ENCODE measurements around the gene TRIM7.

Gene TRIM7

GRCh38 chr5:181237729-181238385, 32.9 kb upstream of the TRIM7 start:
- Histone ChIP-seq H3K27ac (no peak overlapping the region), H3K27me3 (no peaks in the 10 kb centered on the region), H3K4me3 (ENCODE audit: low read depth in 1 of 2, low read length in 1 of 2) (no peak overlapping the region), H3K4me1 (ENCODE audit: control insufficient read depth in 1 of 2, insufficient read depth in 1 of 2, low read depth in 1 of 2, low read length in 1 of 2) (peaks cover 17 to 18% of the 10 kb centered on the region in 2 experiments), H3K36me3 (peaks cover 93% of the 10 kb centered on the region), H3K9me3 (no peaks in the 10 kb centered on the region)
- no peak for TF ChIP-seq CTCF (IDR thresholded peaks at IDR 0.05)

- H3K36me3 ChIP-seq = peaks cover 100% of the 10 kb centered on the region
- peaks cover 10% of the 10 kb centered on the region in 2 experiments for H3K4me1 ChIP-seq (ENCODE audit: control insufficient read depth in 1 of 2, insufficient read depth in 1 of 2, low read depth in 1 of 2, low read length in 1 of 2)
Measured at GRCh38 chr5:181236954-181237641, 32.1 kb upstream of the TRIM7 start.

GRCh38 chr5:181236471-181236870, 31.5 kb upstream of the TRIM7 start:
- peak overlapping the region; percentile 2 for H3K27ac ChIP-seq
- H3K9me3 ChIP-seq = no peaks in the 10 kb centered on the region
- TF ChIP-seq CTCF (IDR thresholded peaks at IDR 0.05) = no peak
- H3K27me3 ChIP-seq = no peaks in the 10 kb centered on the region
- H3K36me3 ChIP-seq = peaks cover 100% of the 10 kb centered on the region
- no peak overlapping the region for H3K4me3 ChIP-seq (ENCODE audit: low read depth in 1 of 2, low read length in 1 of 2)
- H3K4me1 ChIP-seq (ENCODE audit: control insufficient read depth in 1 of 2, insufficient read depth in 1 of 2, low read depth in 1 of 2, low read length in 1 of 2) = peaks cover 3 to 4% of the 10 kb centered on the region in 2 experiments

More at GRCh38 chr5:181236954-181237641, 32.1 kb upstream of the TRIM7 start:
- Histone ChIP-seq H3K4me3 (ENCODE audit: low read depth in 1 of 2, low read length in 1 of 2) (no peak overlapping the region), H3K9me3 (no peaks in the 10 kb centered on the region), H3K27me3 (no peaks in the 10 kb centered on the region), H3K27ac (no peak overlapping the region)
- no peak for TF ChIP-seq CTCF (IDR thresholded peaks at IDR 0.05)

GRCh38 chr5:181235689-181236366, 30.8 kb upstream of the TRIM7 start:
- no peak for TF ChIP-seq CTCF (IDR thresholded peaks at IDR 0.05)
- H3K27ac ChIP-seq = peak overlapping the region; percentile 26
- H3K4me1 ChIP-seq (ENCODE audit: control insufficient read depth in 1 of 2, insufficient read depth in 1 of 2, low read depth in 1 of 2, low read length in 1 of 2) = no peaks in the 10 kb centered on the region
- H3K27me3 ChIP-seq = no peaks in the 10 kb centered on the region
- no peaks in the 10 kb centered on the region for H3K9me3 ChIP-seq
- H3K36me3 ChIP-seq = peaks cover 100% of the 10 kb centered on the region
- no peak overlapping the region for H3K4me3 ChIP-seq (ENCODE audit: low read depth in 1 of 2, low read length in 1 of 2)

DNA sequence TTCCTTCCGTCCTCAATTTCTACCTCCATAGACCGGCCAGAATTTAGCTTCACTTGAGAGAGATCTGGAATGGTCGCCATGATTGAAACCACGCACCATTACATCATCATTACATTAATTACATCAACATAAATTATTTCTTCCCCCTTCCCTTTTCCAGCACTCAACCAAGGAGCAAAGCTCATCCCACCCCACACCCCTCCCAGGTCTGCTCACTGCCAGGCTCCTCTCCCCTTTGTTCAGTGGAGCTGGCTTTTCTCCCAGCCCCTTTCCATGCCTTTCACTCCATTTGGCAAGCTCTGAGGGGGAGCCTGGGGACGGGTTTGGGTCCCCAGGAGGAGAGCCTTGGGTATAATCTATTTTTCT, 30.3 kb upstream of the TRIM7 start:
- no peaks in the 10 kb centered on the region for H3K4me1 ChIP-seq (ENCODE audit: control insufficient read depth in 1 of 2, insufficient read depth in 1 of 2, low read depth in 1 of 2, low read length in 1 of 2)
- no peaks in the 10 kb centered on the region for H3K9me3 ChIP-seq
- H3K36me3 ChIP-seq = peaks cover 99% of the 10 kb centered on the region
- peak overlapping the region; percentile 26 for H3K27ac ChIP-seq
- no peak overlapping the region for H3K4me3 ChIP-seq (ENCODE audit: low read depth in 1 of 2, low read length in 1 of 2)
- no peak for TF ChIP-seq CTCF (IDR thresholded peaks at IDR 0.05)
- no peaks in the 10 kb centered on the region for H3K27me3 ChIP-seq

Data from neutrophil (primary cell).